HEK293T (cell line): Measurements from ENCODE around the gene SMIM15.

Source experiments
- FOXA1 ChIP-seq: fragments of 450-650 bp; IDR thresholded peaks from 2 replicates; pipeline ENCODE4 v1.6.1; 2016; ENCODE audit warnings: mild to moderate bottlenecking
- FOXK2 ChIP-seq: fragments of 450-650 bp; IDR thresholded peaks from 2 replicates; pipeline ENCODE4 v1.6.1; 2016; ENCODE audit warnings: mild to moderate bottlenecking
- FOXM1 ChIP-seq: fragments of 450-650 bp; IDR thresholded peaks from 2 replicates; pipeline ENCODE4 v1.6.1; 2017; ENCODE audit warnings: mild to moderate bottlenecking, borderline replicate concordance
- LEF1 ChIP-seq: fragments of 450-650 bp; IDR thresholded peaks from 2 replicates; pipeline ENCODE4 v1.6.1; 2017; ENCODE audit warnings: mild to moderate bottlenecking, borderline replicate concordance
- NFRKB ChIP-seq: fragments of 450-650 bp; IDR thresholded peaks from 2 replicates; pipeline ENCODE4 v1.6.1; 2016; ENCODE audit warnings: mild to moderate bottlenecking, moderate library complexity
- SP1 ChIP-seq: fragments of 450-650 bp; IDR thresholded peaks from 2 replicates; pipeline ENCODE4 v1.6.1; 2017

GRCh38 chr5:61168951-61169350 lies 6.7 kb upstream of the SMIM15 start:
- no peak for TF ChIP-seq SP1
- no peak for TF ChIP-seq FOXK2
- TF ChIP-seq FOXM1, result no peak
- TF ChIP-seq FOXA1, result no peak
- TF ChIP-seq NFRKB, result no peak
- TF ChIP-seq LEF1, result no peak
